HAP-1 (cell line): ENCODE results near the gene SPRING1.
A peak's percentile ranks its signal among the peaks of the same experiment; 100 is the strongest.
"Not testable (repeated sequence)": the region's sequence is repeated elsewhere in the genome, so short reads cannot be mapped to it uniquely, and the experiment has no call there.

Source experiments
- DNase-seq, 2 experiments: peaks; one replicate each; pipeline ENCODE4 v3.0.0-alpha.2; 2016 to 2020; ENCODE audit warnings: low spot score in 2 of 2
- H3K27me3 ChIP-seq: fragments of 250-450 bp; sonication (Bioruptor Pico); 2 replicates; pipeline ENCODE4 v1.5.1; 2020; ENCODE audit warnings: low read depth, mild to moderate bottlenecking, moderate library complexity
- H3K36me3 ChIP-seq: fragments of 250-450 bp; sonication (Bioruptor Pico); replicated peaks from 2 replicates; pipeline ENCODE4 v1.5.1; 2020; ENCODE audit warnings: mild to moderate bottlenecking
- H3K4me1 ChIP-seq: fragments of 250-450 bp; sonication (Bioruptor Pico); 2 replicates; pipeline ENCODE4 v1.5.1; 2020; ENCODE audit warnings: mild to moderate bottlenecking
- H3K4me3 ChIP-seq: fragments of 250-450 bp; sonication (Bioruptor Pico); 2 replicates; pipeline ENCODE4 v1.5.1; 2020; ENCODE audit warnings: mild to moderate bottlenecking, moderate library complexity
- H3K9me3 ChIP-seq: fragments of 250-450 bp; sonication (Bioruptor Pico); 2 replicates; pipeline ENCODE4 v1.5.1; 2020; ENCODE audit warnings: mild to moderate bottlenecking, moderate library complexity
- in situ Hi-C: fragments of 300-500 bp; cut with MboI; formaldehyde crosslinking; loops from 3 replicates; pipeline ENCODE4 v1.14.3; 2020; ENCODE audit warnings: low sequenced_read_pairs, inconsistent platforms, mixed read lengths

Gene SPRING1

GRCh38 chr12:116759783-116760621 is 22.1 kb upstream of the SPRING1 start:
- Histone ChIP-seq H3K36me3 (peaks cover 22% of the 10 kb centered on the region), H3K27me3 (no peaks in the 10 kb centered on the region), H3K4me1 (peaks cover 7% of the 10 kb centered on the region), H3K9me3 (no peaks in the 10 kb centered on the region), H3K4me3 (peak overlapping the region; percentile 51)
- in situ Hi-C loops = no loop called here
- peak; percentile 74 to 88 for DNase-seq

- H3K27me3 ChIP-seq, H3K36me3 ChIP-seq, H3K9me3 ChIP-seq, H3K4me1 ChIP-seq, H3K4me3 ChIP-seq, DNase-seq, in situ Hi-C loops: not testable (repeated sequence)
These were observed 16.9 kb upstream of the SPRING1 start for GRCh38 chr12:116754783-116755182.

GRCh38 chr12:116754097-116754496 is 16.2 kb upstream of the SPRING1 start:
- H3K4me3 ChIP-seq, in situ Hi-C loops, H3K9me3 ChIP-seq, DNase-seq, H3K36me3 ChIP-seq, H3K4me1 ChIP-seq, H3K27me3 ChIP-seq: not testable (repeated sequence)

- Histone ChIP-seq H3K27me3 (no peaks in the 10 kb centered on the region), H3K36me3 (peaks cover 12% of the 10 kb centered on the region; the same call in 1 of the 2 replicates)
These were observed 12.4 kb upstream of the SPRING1 start for GRCh38 chr12:116750298-116750697.

GRCh38 chr12:116749884-116750283 is 12.0 kb upstream of the SPRING1 start:
- no peak for DNase-seq
- Histone ChIP-seq H3K4me3 (no peak overlapping the region), H3K9me3 (no peaks in the 10 kb centered on the region), H3K27me3 (no peaks in the 10 kb centered on the region), H3K4me1 (no peaks in the 10 kb centered on the region), H3K36me3 (peaks cover 12% of the 10 kb centered on the region; the same call in 1 of the 2 replicates)
- in situ Hi-C loops = no loop called here

More at GRCh38 chr12:116750298-116750697, 12.4 kb upstream of the SPRING1 start:
- DNase-seq = no peak
- Histone ChIP-seq H3K4me3 (no peak overlapping the region), H3K4me1 (no peaks in the 10 kb centered on the region), H3K9me3 (no peaks in the 10 kb centered on the region)
- in situ Hi-C loops = no loop called here

- in situ Hi-C loops = no loop called here
These were observed 7.7 kb upstream of the SPRING1 start for GRCh38 chr12:116745554-116745953.

GRCh38 chr12:116744766-116745165 is 6.9 kb upstream of the SPRING1 start:
- Histone ChIP-seq H3K4me3 (no peak overlapping the region), H3K9me3 (no peaks in the 10 kb centered on the region), H3K36me3 (peaks cover 16% of the 10 kb centered on the region), H3K4me1 (no peaks in the 10 kb centered on the region), H3K27me3 (no peaks in the 10 kb centered on the region)
- in situ Hi-C loops = no loop called here
- no peak for DNase-seq

More at GRCh38 chr12:116745554-116745953, 7.7 kb upstream of the SPRING1 start:
- Histone ChIP-seq H3K9me3 (no peaks in the 10 kb centered on the region), H3K27me3 (no peaks in the 10 kb centered on the region), H3K36me3 (peaks cover 12% of the 10 kb centered on the region), H3K4me3 (no peak overlapping the region), H3K4me1 (no peaks in the 10 kb centered on the region)
- no peak for DNase-seq

- H3K27me3 ChIP-seq, H3K4me1 ChIP-seq, H3K9me3 ChIP-seq, DNase-seq, in situ Hi-C loops, H3K4me3 ChIP-seq: not testable (repeated sequence)
- peaks cover 12% of the 10 kb centered on the region for H3K36me3 ChIP-seq
These were observed 4.9 kb upstream of the SPRING1 start for GRCh38 chr12:116742787-116743186.

GRCh38 chr12:116739381-116739887 is 1.6 kb upstream of the SPRING1 start:
- no peak for DNase-seq
- in situ Hi-C loops = no loop called here
- H3K4me1 ChIP-seq = peaks cover 5% of the 10 kb centered on the region
- H3K4me3 ChIP-seq = no peak overlapping the region
- peaks cover 16% of the 10 kb centered on the region for H3K36me3 ChIP-seq
- H3K9me3 ChIP-seq = no peaks in the 10 kb centered on the region
- H3K27me3 ChIP-seq = no peaks in the 10 kb centered on the region

DNA sequence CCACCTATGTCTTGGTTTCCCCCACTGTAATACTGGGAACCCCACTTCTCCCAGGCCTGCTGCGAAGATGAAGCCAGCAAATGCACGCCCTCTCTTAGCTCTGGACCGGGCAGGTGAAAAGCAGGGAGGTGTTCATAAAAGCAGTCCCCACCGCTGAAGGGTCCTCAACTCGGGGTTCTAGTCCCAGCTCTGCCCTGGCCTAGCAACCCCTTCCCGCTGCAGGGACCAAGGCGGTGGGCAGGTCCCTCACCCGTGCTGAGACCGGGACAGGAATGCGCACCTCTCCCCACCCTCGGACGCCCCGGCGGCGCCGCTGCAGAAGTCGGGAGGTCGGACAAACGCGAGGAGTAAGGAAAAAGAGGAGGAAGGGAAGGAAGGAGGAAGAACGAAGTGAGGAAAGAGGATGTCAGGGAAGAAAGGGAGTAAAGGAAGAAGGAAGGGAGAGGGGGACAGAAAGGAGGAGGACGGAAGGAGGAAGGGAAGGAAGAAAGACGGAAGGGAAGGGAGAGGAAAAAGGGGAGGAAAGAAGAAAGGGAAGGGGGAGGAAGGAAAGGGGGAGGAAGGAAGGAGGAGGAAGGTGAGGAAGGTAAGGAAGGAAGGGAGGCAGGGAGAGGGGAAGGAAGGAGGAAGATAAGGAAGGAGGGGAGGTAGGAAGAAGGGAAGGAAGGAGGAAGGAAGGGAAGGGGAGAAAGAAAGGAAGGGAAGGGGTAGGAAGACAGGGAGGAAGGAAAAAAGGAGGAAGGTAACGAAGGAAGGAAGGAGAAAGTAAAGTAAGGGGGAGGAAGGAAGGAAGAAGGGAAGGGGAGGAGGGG is 701 bp downstream of the SPRING1 start:
- no peaks in the 10 kb centered on the region for H3K9me3 ChIP-seq
- H3K36me3 ChIP-seq = peaks cover 23% of the 10 kb centered on the region
- H3K4me3 ChIP-seq = peak overlapping the region; percentile 78
- peak in 1 of 2 experiments; percentile 47 for DNase-seq
- in situ Hi-C loops = no loop called here
- H3K4me1 ChIP-seq = peaks cover 5% of the 10 kb centered on the region
- no peaks in the 10 kb centered on the region for H3K27me3 ChIP-seq

DNA sequence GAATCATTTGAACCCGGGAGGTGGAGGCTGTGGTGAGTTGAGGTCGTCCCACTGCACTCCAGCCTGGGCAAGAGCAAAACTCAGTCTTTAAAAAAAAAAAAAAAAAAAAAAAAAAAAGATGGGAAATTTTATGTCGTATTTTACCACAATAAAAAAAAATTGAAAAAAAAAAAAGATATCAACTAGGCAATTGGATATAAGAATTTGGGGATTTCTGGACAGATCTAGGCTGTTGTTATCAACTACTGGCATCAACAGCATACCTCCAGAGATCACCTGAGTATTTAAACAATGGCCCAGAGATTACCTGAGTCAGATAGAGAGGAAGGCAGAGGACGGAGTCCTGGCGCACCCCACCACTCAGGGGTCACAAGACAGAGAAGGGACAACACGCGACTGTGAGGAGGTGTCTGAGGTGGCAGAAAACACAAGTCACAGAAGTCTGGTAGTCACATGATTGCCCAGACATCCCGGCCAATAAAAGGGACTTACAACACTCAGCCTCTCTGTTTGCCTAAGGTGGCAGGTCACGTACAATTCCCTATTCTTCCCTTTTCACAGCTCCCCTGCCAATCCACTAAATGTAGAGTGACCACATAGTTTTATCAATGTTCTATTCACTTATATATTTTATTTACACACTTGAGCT is 1.8 kb downstream of the SPRING1 start:
- Histone ChIP-seq H3K36me3 (peaks cover 23% of the 10 kb centered on the region), H3K9me3 (no peaks in the 10 kb centered on the region), H3K27me3 (no peaks in the 10 kb centered on the region), H3K4me1 (peaks cover 5% of the 10 kb centered on the region), H3K4me3 (peak overlapping the region; percentile 78)
- DNase-seq = peak; percentile 28 to 32
- in situ Hi-C loops = no loop called here

DNA sequence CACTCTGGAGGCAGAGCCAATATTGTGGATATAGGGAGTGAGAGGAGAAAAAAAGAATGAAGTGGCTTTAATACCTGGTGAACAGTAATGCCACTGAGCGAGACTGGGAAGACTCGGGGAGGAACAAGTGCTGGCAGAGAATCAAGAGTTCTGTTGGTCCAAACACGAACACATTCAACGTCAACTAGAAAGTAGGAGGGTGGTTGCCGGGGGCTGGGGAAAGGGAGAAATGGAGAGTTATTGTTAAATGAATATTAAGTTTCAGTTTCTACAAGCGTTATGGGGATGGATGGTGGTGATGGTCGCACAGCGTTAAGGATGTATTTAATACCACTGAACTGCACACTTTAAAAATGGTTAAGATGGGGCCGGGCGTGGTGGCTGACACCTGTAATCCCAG is 2.8 kb downstream of the SPRING1 start:
- Histone ChIP-seq H3K4me3 (no peak overlapping the region), H3K36me3 (peaks cover 18% of the 10 kb centered on the region), H3K9me3 (no peaks in the 10 kb centered on the region), H3K27me3 (no peaks in the 10 kb centered on the region), H3K4me1 (peaks cover 5% of the 10 kb centered on the region)
- in situ Hi-C loops = no loop called here
- no peak for DNase-seq

GRCh38 chr12:116734156-116734768 is 3.6 kb downstream of the SPRING1 start:
- no peak overlapping the region for H3K4me3 ChIP-seq
- DNase-seq = no peak
- no peaks in the 10 kb centered on the region for H3K9me3 ChIP-seq
- peaks cover 18% of the 10 kb centered on the region for H3K36me3 ChIP-seq
- H3K4me1 ChIP-seq = peaks cover 5% of the 10 kb centered on the region
- no peaks in the 10 kb centered on the region for H3K27me3 ChIP-seq
- in situ Hi-C loops = no loop called here
